Gastrocnemius medialis (tissue), 4 donors: Measurements from ENCODE around the gene TCF12.

Experiments
- CTCF ChIP-seq, 5 experiments: fragments of 450-650 bp in 3 of 5; fragments of 200-600 bp in 2 of 5; sonication (generic) in 2 of 5; IDR thresholded peaks in 4 of 5; conservative IDR thresholded peaks in 1 of 5; 1 replicate in 4 of 5; 2 replicates in 1 of 5; pipeline ENCODE4 v1.5.1; 2016 to 2019; ENCODE audit warnings: antibody characterized with exemption in 5 of 5, mild to moderate bottlenecking in 3 of 5, moderate library complexity in 3 of 5
- POLR2A ChIP-seq, 2 donors: fragments of 450-650 bp; IDR thresholded peaks; one replicate each; pipeline ENCODE4 v1.6.1; 2017; ENCODE audit warnings: antibody characterized with exemption in 2 of 2, mild to moderate bottlenecking in 2 of 2, moderate library complexity in 2 of 2

DNA sequence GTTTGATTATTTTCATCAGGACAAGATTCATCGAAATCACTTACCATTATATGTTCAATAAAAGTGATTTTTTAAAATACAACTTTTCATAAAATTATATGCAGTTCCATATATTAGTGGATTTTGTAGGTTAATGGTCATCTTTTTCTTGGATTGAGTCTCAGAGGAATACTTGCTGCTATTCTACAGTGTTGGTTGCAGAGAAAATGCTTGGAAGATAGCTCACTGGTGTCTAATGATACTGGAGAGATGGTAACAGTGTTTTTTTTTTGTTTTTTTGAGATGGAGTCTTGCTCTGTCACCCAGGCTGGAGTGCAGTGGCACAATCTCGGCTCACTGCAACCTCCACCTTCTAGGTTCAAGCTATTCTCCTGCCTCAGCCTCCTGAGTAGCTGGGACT, 143.3 kb downstream of the TCF12 start:
- no peak for TF ChIP-seq CTCF (IDR thresholded peaks at IDR 0.05 in 4 of 5, conservative IDR thresholded peaks at IDR 0.05 in 1 of 5)
- no peak for TF ChIP-seq POLR2A (IDR thresholded peaks at IDR 0.05)
